CD4-positive, alpha-beta T cell (primary cell): ENCODE results near the gene ZNF143. TPM values are rescaled to one million over a fixed set of nuclear protein-coding genes. Genes with fewer than 3 reads are reported as not detected.

Experiments
- ATAC-seq: fragments of 200-7000 bp; cut with Tn5 transposase; one replicate; pipeline ENCODE4 v1.10.0; 2022; ENCODE audit warnings: mild to moderate bottlenecking; ENCODE audit not compliant: poor library complexity
- CTCF ChIA-PET: fragments of 350-600 bp; sonication (Branson Sonifier 250); formaldehyde crosslinking; loops from one replicate; lab custom pipeline; 2021; ENCODE audit warnings: antibody characterized with exemption, inconsistent platforms; lab: Charles Lee
- POLR2A ChIA-PET: fragments of 350-600 bp; sonication (Branson Sonifier 250); formaldehyde crosslinking; loops from one replicate; lab custom pipeline; 2021; ENCODE audit warnings: antibody characterized with exemption, inconsistent platforms; lab: Charles Lee
- DNase-seq, 14 experiments: peaks; one replicate each; pipeline ENCODE4 v3.0.0-alpha.2; 2013 to 2020; ENCODE audit warnings: mixed read lengths in 2 of 14
- H3K27ac ChIP-seq, 2 donors: one replicate each; pipeline versions ENCODE4 v1.5.1 to v1.7.0; 2013; ENCODE audit warnings: low read length in 2 of 2, low read depth in 1 of 2, mild to moderate bottlenecking in 1 of 2
- H3K27me3 ChIP-seq, 2 experiments: 1 replicate in 1 of 2; 2 replicates in 1 of 2; pipeline versions ENCODE4 v1.6.1 to v1.7.0; 2013; ENCODE audit warnings: low read length in 2 of 2, control low read depth in 1 of 2, mild to moderate bottlenecking in 1 of 2, moderate library complexity in 1 of 2; ENCODE audit not compliant: insufficient read depth in 2 of 2, control insufficient read depth in 1 of 2
- H3K36me3 ChIP-seq: one replicate; pipeline ENCODE4 v1.6.1; 2013; ENCODE audit warnings: low read length, control low read depth; ENCODE audit not compliant: insufficient read depth
- H3K4me1 ChIP-seq: one replicate; pipeline ENCODE4 v1.6.1; 2013; ENCODE audit warnings: low read length, control low read depth; ENCODE audit not compliant: insufficient read depth
- H3K4me3 ChIP-seq: one replicate; pipeline ENCODE4 v1.5.1; 2013; ENCODE audit warnings: mild to moderate bottlenecking, low read length, moderate library complexity
- H3K9me3 ChIP-seq, 2 experiments: 1 replicate in 1 of 2; 2 replicates in 1 of 2; pipeline versions ENCODE4 v1.6.1 to v1.7.0; 2013; ENCODE audit warnings: low read length in 2 of 2, mild to moderate bottlenecking in 2 of 2, control low read depth in 1 of 2, moderate library complexity in 1 of 2; ENCODE audit not compliant: control insufficient read depth in 1 of 2, insufficient read depth in 1 of 2
- H3K27ac Mint-ChIP-seq: one replicate; pipeline ENCODE4 v1.8.0; 2020; ENCODE audit warnings: mixed read lengths
- H3K27me3 Mint-ChIP-seq: one replicate; pipeline ENCODE4 v1.8.0; 2021; ENCODE audit warnings: mixed read lengths
- H3K36me3 Mint-ChIP-seq: one replicate; pipeline ENCODE4 v1.8.0; 2021; ENCODE audit warnings: low read depth, mixed read lengths
- H3K4me1 Mint-ChIP-seq: one replicate; pipeline ENCODE4 v1.8.0; 2021; ENCODE audit warnings: low read depth, mixed read lengths
- H3K4me3 Mint-ChIP-seq: one replicate; pipeline ENCODE4 v1.8.0; 2020; ENCODE audit warnings: mild to moderate bottlenecking, mixed read lengths
- H3K9me3 Mint-ChIP-seq: one replicate; pipeline ENCODE4 v1.8.0; 2020; ENCODE audit warnings: mixed read lengths
- CTCF ChIP-seq: fragments of 200-600 bp; IDR thresholded peaks from one replicate; pipeline ENCODE4 v1.8.0; 2022; ENCODE audit warnings: antibody characterized with exemption, mild to moderate bottlenecking
- intact Hi-C, 2 experiments: fragments of 100-400 bp; cut with DNase I in 1 of 2; cut with micrococcal nuclease in 1 of 2; formaldehyde crosslinking; loops; one replicate each; pipeline versions ENCODE4 v1.15.1 to v1.9.0; 2023 to 2025; cut with DNase I, micrococcal nuclease
- total RNA-seq, 174 experiments: library from RNA in 2 of 174; stranded (reverse) in 2 of 174; gene quantifications; one replicate each; pipeline ENCODE4 v1.2.3 and lab custom pipeline; 2021 to 2026

Gene ZNF143
- total RNA-seq, 2 experiments from 2014 or later: 18.0 to 20.3 TPM

- no peaks in the 10 kb centered on the region for H3K4me1 Mint-ChIP-seq
- POLR2A ChIA-PET: no interaction called here
- H3K9me3 Mint-ChIP-seq: no peaks in the 10 kb centered on the region
- no peak overlapping the region for H3K4me3 Mint-ChIP-seq
- H3K4me3 ChIP-seq: no peak overlapping the region
- H3K27me3 ChIP-seq: no peaks in the 10 kb centered on the region
- intact Hi-C loops: no loop called here
- no peaks in the 10 kb centered on the region for H3K4me1 ChIP-seq
- no peak for TF ChIP-seq CTCF
- H3K27ac ChIP-seq: no peak overlapping the region
- H3K27me3 Mint-ChIP-seq: no peaks in the 10 kb centered on the region
- no peak overlapping the region for H3K27ac Mint-ChIP-seq
- CTCF ChIA-PET: interaction anchor here (2.2 kb wide), 1 partner anchor 84 kb away, joined by 8 read pairs; no protein-coding TSS in a partner anchor
- peaks cover 35% of the 10 kb centered on the region for H3K36me3 ChIP-seq
- H3K36me3 Mint-ChIP-seq: peaks cover 34% of the 10 kb centered on the region
- no peaks in the 10 kb centered on the region for H3K9me3 ChIP-seq
- no peak for ATAC-seq
- no peak for DNase-seq
Measured at GRCh38 chr11:9529334-9529650, 68.5 kb downstream of the ZNF143 start.

GRCh38 chr11:9530020-9530621 lies 69.3 kb downstream of the ZNF143 start:
- Histone ChIP-seq H3K27me3 (no peaks in the 10 kb centered on the region), H3K4me1 (no peaks in the 10 kb centered on the region), H3K27ac (no peak overlapping the region), H3K9me3 (no peaks in the 10 kb centered on the region), H3K4me3 (no peak overlapping the region), H3K36me3 (peaks cover 28% of the 10 kb centered on the region)
- TF ChIP-seq CTCF: no peak
- Mint-ChIP-seq H3K36me3 (peaks cover 28% of the 10 kb centered on the region), H3K27me3 (no peaks in the 10 kb centered on the region), H3K27ac (no peak overlapping the region), H3K4me3 (no peak overlapping the region), H3K4me1 (no peaks in the 10 kb centered on the region), H3K9me3 (no peaks in the 10 kb centered on the region)
- intact Hi-C loops: loop anchor here in 1 of 2 experiments (10.0 kb wide), 1 partner anchor 445 kb away; no protein-coding TSS in a partner anchor
- CTCF ChIA-PET: interaction anchor here (1.2 kb wide), 1 partner anchor 219 kb away, joined by 4 read pairs; no protein-coding TSS in a partner anchor
- no peak for DNase-seq
- no peak for ATAC-seq
- POLR2A ChIA-PET: no interaction called here

GRCh38 chr11:9530901-9531625 lies 70.3 kb downstream of the ZNF143 start:
- H3K4me1 ChIP-seq: no peaks in the 10 kb centered on the region
- no peak overlapping the region for H3K4me3 Mint-ChIP-seq
- TF ChIP-seq CTCF: no peak
- no peaks in the 10 kb centered on the region for H3K4me1 Mint-ChIP-seq
- no peak overlapping the region for H3K27ac Mint-ChIP-seq
- no peak overlapping the region for H3K4me3 ChIP-seq
- no peak for ATAC-seq
- H3K36me3 ChIP-seq: peaks cover 18% of the 10 kb centered on the region
- no peaks in the 10 kb centered on the region for H3K27me3 Mint-ChIP-seq
- H3K36me3 Mint-ChIP-seq: peaks cover 19% of the 10 kb centered on the region
- H3K9me3 ChIP-seq: no peaks in the 10 kb centered on the region
- no peak for DNase-seq
- H3K9me3 Mint-ChIP-seq: no peaks in the 10 kb centered on the region
- no peak overlapping the region for H3K27ac ChIP-seq
- H3K27me3 ChIP-seq: no peaks in the 10 kb centered on the region
- intact Hi-C loops: loop anchor here in 1 of 2 experiments (10.0 kb wide), 1 partner anchor 444 kb away; no protein-coding TSS in a partner anchor
- ChIA-PET POLR2A (no interaction called here), CTCF (interaction anchor here (1.2 kb wide), 1 partner anchor 218 kb away, joined by 4 read pairs; no protein-coding TSS in a partner anchor)
